DMS 273 (cell line): ENCODE data around the gene CEMP1.
"Not testable (repeated sequence)": the region's sequence is repeated elsewhere in the genome, so short reads cannot be mapped to it uniquely, and the experiment has no call there.

ENCODE experiments used
- DNase-seq: peaks from one replicate; lab custom pipeline; 2025; ENCODE audit not compliant: unreplicated experiment; lab: John Stamatoyannopoulos, UW

Gene CEMP1

GRCh38 chr16:2531371-2531695 lies at the start of gene CEMP1:
Gene CEMP1 (minus strand): TSS chr16:2531408. CDS start chr16:2531073, 335 bp downstream.
- no peak for DNase-seq

GRCh38 chr16:2580818-2581217 lies 49.6 kb upstream of the CEMP1 start:
- DNase-seq, result not testable (repeated sequence)

- peak; percentile 18 for DNase-seq
These were observed 48.9 kb upstream of the CEMP1 start for GRCh38 chr16:2580143-2580542.

- DNase-seq, result not testable (repeated sequence)
These were observed 47.7 kb upstream of the CEMP1 start for GRCh38 chr16:2578905-2579304.

GRCh38 chr16:2577044-2577443 lies 45.8 kb upstream of the CEMP1 start:
- not testable (repeated sequence) for DNase-seq

GRCh38 chr16:2575839-2576238 lies 44.6 kb upstream of the CEMP1 start:
- DNase-seq, result not testable (repeated sequence)

- DNase-seq, result not testable (repeated sequence)
These were observed 41.5 kb upstream of the CEMP1 start for GRCh38 chr16:2572704-2573103.

GRCh38 chr16:2568573-2568972 lies 37.4 kb upstream of the CEMP1 start:
- DNase-seq, result not testable (repeated sequence)

- DNase-seq, result not testable (repeated sequence)
These were observed 36.3 kb upstream of the CEMP1 start for GRCh38 chr16:2567506-2567905.

GRCh38 chr16:2560798-2561133 lies 29.6 kb upstream of the CEMP1 start:
- DNase-seq, result not testable (repeated sequence)

- DNase-seq, result not testable (repeated sequence)
These were observed 29.1 kb upstream of the CEMP1 start for GRCh38 chr16:2560131-2560797.

- not testable (repeated sequence) for DNase-seq
These were observed 25.9 kb upstream of the CEMP1 start for GRCh38 chr16:2557150-2557549.

- DNase-seq, result not testable (repeated sequence)
These were observed 23.7 kb upstream of the CEMP1 start for GRCh38 chr16:2554709-2555425.

GRCh38 chr16:2551420-2551889 lies 20.2 kb upstream of the CEMP1 start:
- not testable (repeated sequence) for DNase-seq

GRCh38 chr16:2550283-2550878 lies 19.2 kb upstream of the CEMP1 start:
- not testable (repeated sequence) for DNase-seq

GRCh38 chr16:2543771-2544170 lies 12.6 kb upstream of the CEMP1 start:
- not testable (repeated sequence) for DNase-seq

- not testable (repeated sequence) for DNase-seq
These were observed 10.2 kb upstream of the CEMP1 start for GRCh38 chr16:2541409-2541808.

GRCh38 chr16:2540912-2541311 lies 9.7 kb upstream of the CEMP1 start:
- not testable (repeated sequence) for DNase-seq

- DNase-seq, result peak; percentile 60
These were observed 8.7 kb upstream of the CEMP1 start for GRCh38 chr16:2539845-2540458.

GRCh38 chr16:2539192-2539844 lies 8.1 kb upstream of the CEMP1 start:
- not testable (repeated sequence) for DNase-seq
